GM23338 (cell line): ENCODE measurements around the gene LARGE1. TPM values are rescaled to one million over a fixed set of nuclear protein-coding genes. Genes with fewer than 3 reads are reported as not detected.

Experiments used
- ETS1 ChIP-seq: IDR thresholded peaks from 2 replicates; pipeline ENCODE4 v1.6.1; 2016; ENCODE audit warnings: antibody characterized with exemption
- EZH2phosphoT487 ChIP-seq: fragments of 200-600 bp; sonication (generic); IDR thresholded peaks from one replicate; pipeline ENCODE4 v1.8.1; 2018; ENCODE audit warnings: antibody characterized with exemption; ENCODE audit not compliant: unreplicated experiment
- REST ChIP-seq: IDR thresholded peaks from one replicate; pipeline ENCODE4 v1.6.1; 2018; ENCODE audit warnings: antibody characterized with exemption; ENCODE audit not compliant: unreplicated experiment
- ZNF331 ChIP-seq: fragments of 250-450 bp; sonication (Bioruptor Pico); IDR thresholded peaks from 2 replicates; pipeline ENCODE4 v1.5.0; 2020; ENCODE audit warnings: low read depth, mild to moderate bottlenecking, moderate library complexity
- ZNF462 ChIP-seq: fragments of 250-450 bp; sonication (Bioruptor Pico); IDR thresholded peaks from 2 replicates; pipeline ENCODE4 v1.5.0; 2020; ENCODE audit warnings: mild to moderate bottlenecking, moderate library complexity
- polyA plus RNA-seq: library from polyadenylated mRNA; unstranded; fragments of >200 nt; fragmentation: Nextera tagmentation; extraction: Ambion mirVana; gene quantifications from 2 replicates; pipeline ENCODE4 v1.2.1, GENCODE V29; 2016
- total RNA-seq: library from RNA; depleted of rRNA; stranded (reverse); fragments of >200 nt; shearing (Covaris generic); gene quantifications from 2 replicates; pipeline ENCODE4 v1.2.3, GENCODE V29; 2014

The LARGE1 gene
- total and polyA plus RNA-seq, 2 experiments from 2014 or later = 12.8 to 75.6 TPM

- TF ChIP-seq ZNF462 (no peak), ZNF331 (CRISPR knock-in tag) (no peak), REST (no peak), ETS1 (no peak), EZH2phosphoT487 (no peak)
These were observed 540.4 kb downstream of the LARGE1 start (continued) for GRCh38 chr22:33379836-33380235.
